ENCODE measurements around the gene SLC15A3. TPM values are rescaled to one million over a fixed set of nuclear protein-coding genes. Genes with fewer than 3 reads are reported as not detected.

SLC15A3 gene
- total RNA-seq, 2 experiments from 2014 or later, result 12.6 to 41.4 TPM

- H3K4me1 ChIP-seq (ENCODE audit: insufficient read depth, low read length, poor library complexity, severe bottlenecking), result peaks cover 29% of the 10 kb centered on the region
- DNase-seq (ENCODE audit: low spot score), result no peak
- BruUV-seq (replicated peaks), result no TSS peak
- no peaks in the 10 kb centered on the region for H3K9me3 ChIP-seq (ENCODE audit: low read length)
- no peaks in the 10 kb centered on the region for H3K79me2 ChIP-seq (ENCODE audit: insufficient read depth, low read depth, low read length)
- TF ChIP-seq EZH2phosphoT487 (IDR thresholded peaks at IDR 0.05; ENCODE audit: borderline replicate concordance, low read depth, low read length) (no peak), CTCF (conservative IDR thresholded peaks at IDR 0.05; ENCODE audit: low read length) (no peak)
- intact Hi-C loops (cut with micrococcal nuclease; ENCODE audit: unreplicated experiment), result no loop called here
- no peaks in the 10 kb centered on the region for H3K36me3 ChIP-seq (ENCODE audit: insufficient read depth, low read length)
- peak overlapping the region; percentile 69 for H3K4me2 ChIP-seq (ENCODE audit: low read length)
- H3K27ac ChIP-seq (ENCODE audit: low read depth, low read length, poor library complexity, severe bottlenecking), result peak overlapping the region; percentile 75
- H2AFZ ChIP-seq (ENCODE audit: low read length), result peak overlapping the region; percentile 52; the same call in 1 of the 2 replicates
- no peaks in the 10 kb centered on the region for H4K20me1 ChIP-seq (ENCODE audit: insufficient read depth, low read length)
- ChIA-PET CTCF (ENCODE audit: unreplicated experiment) (no interaction called here), POLR2A (interaction anchor here (1.0 to 3.0 kb wide), 3 partner anchors 16 to 20 kb away, joined by 3 to 14 read pairs (median 10); partner anchors contain the start of gene TMEM109)
- H3K4me3 ChIP-seq (ENCODE audit: low read depth, low read length, poor library complexity, severe bottlenecking), result no peak overlapping the region
- H3K9me2 ChIP-seq (ENCODE audit: insufficient read depth, low read length), result no peaks in the 10 kb centered on the region
These were observed 18.4 kb downstream of the SLC15A3 start for GRCh38 chr11:60933416-60934123.

DNA sequence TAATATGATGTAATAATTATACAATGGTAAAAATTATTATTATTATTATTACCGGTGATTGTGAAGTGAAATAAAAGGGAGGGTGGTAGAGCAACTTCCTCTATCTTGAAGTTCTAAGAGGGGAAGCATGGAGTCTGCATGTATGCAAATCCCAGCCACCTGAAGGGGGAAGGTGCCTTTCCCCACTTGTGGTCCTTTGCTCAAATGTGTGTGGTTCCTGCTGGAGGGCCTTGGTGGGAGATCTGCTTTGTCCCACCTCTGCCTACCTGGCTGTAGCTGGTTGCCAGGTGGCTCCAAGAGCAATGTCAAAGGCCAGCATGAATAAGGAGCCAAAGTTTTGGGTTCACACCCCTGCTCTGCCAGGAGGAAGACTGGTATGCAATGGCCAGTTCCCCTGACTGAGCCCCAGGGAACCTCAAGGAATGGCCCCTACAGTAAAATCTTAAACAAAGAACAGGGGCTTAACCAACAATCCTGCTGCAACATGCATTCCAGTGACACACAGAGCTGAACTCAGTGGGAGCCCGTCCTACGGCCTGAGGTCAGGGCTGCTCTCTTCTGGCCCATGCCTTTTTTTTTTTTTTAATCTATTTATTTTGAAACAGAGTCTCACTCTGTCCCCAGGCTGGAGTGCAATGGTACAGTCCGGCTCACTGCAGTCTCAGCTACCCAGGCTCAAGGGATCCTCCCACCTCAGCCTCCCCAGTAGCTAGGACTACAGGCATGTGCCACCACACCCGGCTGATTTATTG lies 19.2 kb downstream of the SLC15A3 start:
- Histone ChIP-seq H3K36me3 (ENCODE audit: insufficient read depth, low read length) (no peaks in the 10 kb centered on the region), H3K27ac (ENCODE audit: low read depth, low read length, poor library complexity, severe bottlenecking) (peak overlapping the region; percentile 75)
- intact Hi-C loops (cut with micrococcal nuclease; ENCODE audit: unreplicated experiment), result no loop called here

More for the DNA sequence above, 19.2 kb downstream of the SLC15A3 start:
- Histone ChIP-seq H3K4me3 (ENCODE audit: low read depth, low read length, poor library complexity, severe bottlenecking) (peak overlapping the region; percentile 22), H4K20me1 (ENCODE audit: insufficient read depth, low read length) (no peaks in the 10 kb centered on the region), H2AFZ (ENCODE audit: low read length) (peak overlapping the region; percentile 52; the same call in 1 of the 2 replicates), H3K79me2 (ENCODE audit: insufficient read depth, low read depth, low read length) (no peaks in the 10 kb centered on the region), H3K4me1 (ENCODE audit: insufficient read depth, low read length, poor library complexity, severe bottlenecking) (peaks cover 29% of the 10 kb centered on the region), H3K9me2 (ENCODE audit: insufficient read depth, low read length) (no peaks in the 10 kb centered on the region), H3K9me3 (ENCODE audit: low read length) (no peaks in the 10 kb centered on the region), H3K4me2 (ENCODE audit: low read length) (peak overlapping the region; percentile 69)
- TF ChIP-seq CTCF (conservative IDR thresholded peaks at IDR 0.05; ENCODE audit: low read length), result no peak
- no peak for TF ChIP-seq EZH2phosphoT487 (IDR thresholded peaks at IDR 0.05; ENCODE audit: borderline replicate concordance, low read depth, low read length)
- POLR2A ChIA-PET, result interaction anchor here (0.8 to 3.0 kb wide), 6 partner anchors 10 to 19 kb away, joined by 3 to 14 read pairs (median 6); partner anchors contain the start of gene TMEM109
- BruUV-seq (replicated peaks), result TSS peak; percentile 55
- DNase-seq (ENCODE audit: low spot score), result peak; percentile 82
- CTCF ChIA-PET (ENCODE audit: unreplicated experiment), result no interaction called here

Measured in OCI-LY7 (cell line).